Cerebellar cortex (tissue), 1 donor: ENCODE measurements around the gene WDFY1.
"Not testable (repeated sequence)": the region's sequence is repeated elsewhere in the genome, so short reads cannot be mapped to it uniquely, and the experiment has no call there.

Source experiments
- DNase-seq: peaks from one replicate; pipeline ENCODE4 v3.0.0-alpha.2; 2015; ENCODE audit warnings: low spot score

WDFY1 gene

GRCh38 chr2:223896833-223897311 lies 48.3 kb downstream of the WDFY1 start:
- DNase-seq = no peak

- DNase-seq = no peak
Observed at GRCh38 chr2:223894968-223895367, 50.2 kb downstream of the WDFY1 start.

GRCh38 chr2:223894009-223894408 lies 51.1 kb downstream of the WDFY1 start:
- no peak for DNase-seq

GRCh38 chr2:223890721-223891120 lies 54.4 kb downstream of the WDFY1 start:
- DNase-seq = no peak

- no peak for DNase-seq
Observed at GRCh38 chr2:223889229-223889628, 55.9 kb downstream of the WDFY1 start.

GRCh38 chr2:223888251-223888650 lies 56.9 kb downstream of the WDFY1 start:
- DNase-seq = no peak

GRCh38 chr2:223887127-223887526 lies 58.0 kb downstream of the WDFY1 start:
- DNase-seq = no peak

- no peak for DNase-seq
Observed at GRCh38 chr2:223886726-223887125, 58.4 kb downstream of the WDFY1 start.

GRCh38 chr2:223884399-223884798 lies 60.7 kb downstream of the WDFY1 start:
- DNase-seq = no peak

- no peak for DNase-seq
Observed at GRCh38 chr2:223882715-223883114, 62.4 kb downstream of the WDFY1 start.

GRCh38 chr2:223880796-223881195 lies 64.3 kb downstream of the WDFY1 start:
- no peak for DNase-seq

- no peak for DNase-seq
Observed at GRCh38 chr2:223877721-223878410, 67.3 kb downstream of the WDFY1 start.

- DNase-seq = no peak
Observed at GRCh38 chr2:223873672-223874071, 71.5 kb downstream of the WDFY1 start.

GRCh38 chr2:223872772-223873171 lies 72.4 kb downstream of the WDFY1 start:
- not testable (repeated sequence) for DNase-seq

- DNase-seq = not testable (repeated sequence)
Observed at GRCh38 chr2:223871661-223872060, 73.5 kb downstream of the WDFY1 start.

- DNase-seq = no peak
Observed at GRCh38 chr2:223870840-223871611, 74.1 kb downstream of the WDFY1 start.

GRCh38 chr2:223868005-223868404 lies 77.1 kb downstream of the WDFY1 start:
- no peak for DNase-seq

GRCh38 chr2:223865907-223866508 lies 79.1 kb downstream of the WDFY1 start:
- no peak for DNase-seq

GRCh38 chr2:223865124-223865523 lies 80.0 kb downstream of the WDFY1 start:
- no peak for DNase-seq

- no peak for DNase-seq
Observed at GRCh38 chr2:223863491-223863890, 81.6 kb downstream of the WDFY1 start.

GRCh38 chr2:223860809-223861738 lies 84.1 kb downstream of the WDFY1 start:
- no peak for DNase-seq

GRCh38 chr2:223859070-223859469 lies 86.1 kb downstream of the WDFY1 start:
- no peak for DNase-seq
